Measurements from ENCODE around the gene TMEM95.
"Not testable (repeated sequence)": the region's sequence is repeated elsewhere in the genome, so short reads cannot be mapped to it uniquely, and the experiment has no call there.

GRCh38 chr17:7332600-7333069 lies 22.3 kb upstream of the TMEM95 start:
- TF ChIP-seq CTCF (conservative IDR thresholded peaks at IDR 0.05 in 1 of 2, IDR thresholded peaks at IDR 0.05 in 1 of 2; ENCODE audit: extremely low read depth in 1 of 2, insufficient read depth in 1 of 2, low read depth in 1 of 2, low read length in 2 of 2); EZH2 (IDR thresholded peaks at IDR 0.05; ENCODE audit: borderline replicate concordance, low read length): not testable (repeated sequence)
